Vagina (tissue), 2 donors: ENCODE measurements around the gene TRIM15.

Source experiments
- POLR2A ChIP-seq, 2 donors: fragments of 450-650 bp; IDR thresholded peaks; one replicate each; pipeline ENCODE4 v1.6.1; 2017; ENCODE audit warnings: antibody characterized with exemption in 2 of 2, mild to moderate bottlenecking in 2 of 2, moderate library complexity in 2 of 2
- POLR2AphosphoS5 ChIP-seq, 2 donors: sonication (generic); formaldehyde crosslinking; IDR thresholded peaks; one replicate each; pipeline ENCODE4 v1.9.0; 2017; ENCODE audit warnings: antibody characterized with exemption in 2 of 2, mild to moderate bottlenecking in 2 of 2, low read depth in 1 of 2; ENCODE audit not compliant: insufficient read depth in 1 of 2
- TF ChIP-seq, protein P1 (sequence below), 3 experiments: fragments of 450-650 bp in 2 of 3; fragments of 200-600 bp in 1 of 3; sonication (generic) in 1 of 3; IDR thresholded peaks; one replicate each; pipeline ENCODE4 v1.5.1; 2017 to 2019; ENCODE audit warnings: antibody characterized with exemption in 3 of 3, mild to moderate bottlenecking in 2 of 3, moderate library complexity in 2 of 3

DNA sequence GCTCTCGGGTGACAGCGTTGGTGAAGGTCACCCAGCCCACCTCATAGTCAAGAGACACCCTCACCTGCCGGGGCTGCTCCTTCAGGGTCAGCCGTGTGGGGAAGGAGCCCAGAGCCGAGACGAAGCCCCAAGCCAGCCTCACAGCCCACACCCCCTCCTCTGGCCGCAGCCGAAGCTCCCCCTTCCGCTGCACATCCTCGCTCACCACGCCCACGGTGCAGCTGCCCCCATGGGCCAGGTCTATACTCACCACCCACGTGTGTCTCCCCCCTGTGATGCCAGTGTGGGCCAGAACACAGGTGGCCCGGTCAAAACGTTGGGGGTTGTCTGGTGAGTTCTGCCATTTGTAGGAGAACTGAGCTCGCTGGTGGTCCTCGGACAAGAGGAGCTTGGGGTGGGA, 9.3 kb upstream of the TRIM15 start:
- TF ChIP-seq, protein P1, sequence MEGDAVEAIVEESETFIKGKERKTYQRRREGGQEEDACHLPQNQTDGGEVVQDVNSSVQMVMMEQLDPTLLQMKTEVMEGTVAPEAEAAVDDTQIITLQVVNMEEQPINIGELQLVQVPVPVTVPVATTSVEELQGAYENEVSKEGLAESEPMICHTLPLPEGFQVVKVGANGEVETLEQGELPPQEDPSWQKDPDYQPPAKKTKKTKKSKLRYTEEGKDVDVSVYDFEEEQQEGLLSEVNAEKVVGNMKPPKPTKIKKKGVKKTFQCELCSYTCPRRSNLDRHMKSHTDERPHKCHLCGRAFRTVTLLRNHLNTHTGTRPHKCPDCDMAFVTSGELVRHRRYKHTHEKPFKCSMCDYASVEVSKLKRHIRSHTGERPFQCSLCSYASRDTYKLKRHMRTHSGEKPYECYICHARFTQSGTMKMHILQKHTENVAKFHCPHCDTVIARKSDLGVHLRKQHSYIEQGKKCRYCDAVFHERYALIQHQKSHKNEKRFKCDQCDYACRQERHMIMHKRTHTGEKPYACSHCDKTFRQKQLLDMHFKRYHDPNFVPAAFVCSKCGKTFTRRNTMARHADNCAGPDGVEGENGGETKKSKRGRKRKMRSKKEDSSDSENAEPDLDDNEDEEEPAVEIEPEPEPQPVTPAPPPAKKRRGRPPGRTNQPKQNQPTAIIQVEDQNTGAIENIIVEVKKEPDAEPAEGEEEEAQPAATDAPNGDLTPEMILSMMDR (IDR thresholded peaks at IDR 0.05) = no peak
- TF ChIP-seq POLR2A (IDR thresholded peaks at IDR 0.05) = no peak
- TF ChIP-seq POLR2AphosphoS5 (IDR thresholded peaks at IDR 0.05; ENCODE audit: insufficient read depth in 1 of 2, low read depth in 1 of 2) = no peak
